ENCODE results near the gene KRT78. TPM values are rescaled to one million over a fixed set of nuclear protein-coding genes. Genes with fewer than 3 reads are reported as not detected.
"Not testable (repeated sequence)": the region's sequence is repeated elsewhere in the genome, so short reads cannot be mapped to it uniquely, and the experiment has no call there.

The KRT78 gene
- total RNA-seq, 1 experiment from 2014 or later: not detected

- H3K4me1 Mint-ChIP-seq: peaks cover 12% of the 10 kb centered on the region
- H3K36me3 Mint-ChIP-seq; H3K27me3 Mint-ChIP-seq (ENCODE audit: low read depth); H3K27ac Mint-ChIP-seq; H3K9me3 Mint-ChIP-seq; H3K4me3 Mint-ChIP-seq; ATAC-seq; DNase-seq (ENCODE audit: low spot score): not testable (repeated sequence)
- CTCF ChIA-PET: interaction anchor here (1.0 to 10.1 kb wide), 35 partner anchors 11 to 760 kb away, joined by 3 to 526 read pairs (median 8); partner anchors contain the start of genes KRT78, KRT8 and SPRYD3
- TF ChIP-seq SP1 (CRISPR knock-in tag; conservative IDR thresholded peaks at IDR 0.05): 0 out of 2 replicates have a peak, but pooled peaks have one; percentile 4
- POLR2A ChIA-PET: interaction anchor here (0.6 to 1.8 kb wide), 2 partner anchors 24 to 27 kb away, joined by 4 read pairs; partner anchors contain the start of gene KRT8
Observed at GRCh38 chr12:52880499-52880898, 31.7 kb upstream of the KRT78 start.

GRCh38 chr12:52879394-52880351, 30.9 kb upstream of the KRT78 start:
- Mint-ChIP-seq H3K27ac (0 out of 2 replicates have a peak overlapping the region, but pooled peaks have one; percentile 60), H3K9me3 (no peaks in the 10 kb centered on the region), H3K4me1 (peaks cover 14% of the 10 kb centered on the region), H3K36me3 (no peaks in the 10 kb centered on the region), H3K27me3 (ENCODE audit: low read depth) (peaks cover 12% of the 10 kb centered on the region), H3K4me3 (peak overlapping the region; percentile 74)
- ChIA-PET CTCF (interaction anchor here (0.6 to 10.1 kb wide), 118 partner anchors 10 to 759 kb away, joined by 3 to 526 read pairs (median 4); partner anchors contain the start of genes EIF4B, KRT72, KRT78 and KRT8), POLR2A (interaction anchor here (0.5 to 1.8 kb wide), 4 partner anchors 25 to 496 kb away, joined by 3 to 4 read pairs (median 4); partner anchors contain the start of gene KRT8)
- ATAC-seq (peak; percentile 80), DNase-seq (ENCODE audit: low spot score) (peak; percentile 86)
- TF ChIP-seq ETV6 (CRISPR knock-in tag; IDR thresholded peaks at IDR 0.05) (peak; percentile 36), FOXK1 (CRISPR knock-in tag; IDR thresholded peaks at IDR 0.05) (0 out of 2 replicates have a peak, but pooled peaks have one; percentile 19), ZNF121 (CRISPR knock-in tag; IDR thresholded peaks at IDR 0.05) (peak; percentile 38; the same call in 1 of the 2 replicates), ERG (CRISPR knock-in tag; IDR thresholded peaks at IDR 0.05) (no peak), RELA (CRISPR knock-in tag; IDR thresholded peaks at IDR 0.05; ENCODE audit: borderline replicate concordance) (no peak), ZMAT4 (CRISPR knock-in tag; IDR thresholded peaks at IDR 0.05) (no peak), ZNF423 (CRISPR knock-in tag; IDR thresholded peaks at IDR 0.05) (0 out of 2 replicates have a peak, but pooled peaks have one; percentile 13), E2F5 (CRISPR knock-in tag; IDR thresholded peaks at IDR 0.05) (0 out of 2 replicates have a peak, but pooled peaks have one; percentile 21), CBFB (CRISPR knock-in tag; IDR thresholded peaks at IDR 0.05; ENCODE audit: low read depth) (no peak), CTCF (IDR thresholded peaks at IDR 0.05) (peak; percentile 86), AR (CRISPR knock-in tag; IDR thresholded peaks at IDR 0.05) (no peak), TEAD4 (CRISPR knock-in tag; IDR thresholded peaks at IDR 0.05) (no peak), MAX (CRISPR knock-in tag; IDR thresholded peaks at IDR 0.05) (peak; percentile 59; the same call in 1 of the 2 replicates), TEAD1 (CRISPR knock-in tag; IDR thresholded peaks at IDR 0.05) (no peak), ZNF263 (CRISPR knock-in tag; IDR thresholded peaks at IDR 0.05; ENCODE audit: low read depth) (no peak), SP1 (CRISPR knock-in tag; conservative IDR thresholded peaks at IDR 0.05) (peak; percentile 2; the same call in 1 of the 2 replicates), HMGXB4 (CRISPR knock-in tag; IDR thresholded peaks at IDR 0.05) (peak; percentile 89)
- TF ChIP-seq, protein P1, sequence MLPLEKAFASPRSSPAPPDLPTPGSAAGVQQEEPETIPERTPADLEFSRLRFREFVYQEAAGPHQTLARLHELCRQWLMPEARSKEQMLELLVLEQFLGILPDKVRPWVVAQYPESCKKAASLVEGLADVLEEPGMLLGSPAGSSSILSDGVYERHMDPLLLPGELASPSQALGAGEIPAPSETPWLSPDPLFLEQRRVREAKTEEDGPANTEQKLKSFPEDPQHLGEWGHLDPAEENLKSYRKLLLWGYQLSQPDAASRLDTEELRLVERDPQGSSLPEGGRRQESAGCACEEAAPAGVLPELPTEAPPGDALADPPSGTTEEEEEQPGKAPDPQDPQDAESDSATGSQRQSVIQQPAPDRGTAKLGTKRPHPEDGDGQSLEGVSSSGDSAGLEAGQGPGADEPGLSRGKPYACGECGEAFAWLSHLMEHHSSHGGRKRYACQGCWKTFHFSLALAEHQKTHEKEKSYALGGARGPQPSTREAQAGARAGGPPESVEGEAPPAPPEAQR (CRISPR knock-in tag; IDR thresholded peaks at IDR 0.05): no peak
- TF ChIP-seq, protein P2, sequence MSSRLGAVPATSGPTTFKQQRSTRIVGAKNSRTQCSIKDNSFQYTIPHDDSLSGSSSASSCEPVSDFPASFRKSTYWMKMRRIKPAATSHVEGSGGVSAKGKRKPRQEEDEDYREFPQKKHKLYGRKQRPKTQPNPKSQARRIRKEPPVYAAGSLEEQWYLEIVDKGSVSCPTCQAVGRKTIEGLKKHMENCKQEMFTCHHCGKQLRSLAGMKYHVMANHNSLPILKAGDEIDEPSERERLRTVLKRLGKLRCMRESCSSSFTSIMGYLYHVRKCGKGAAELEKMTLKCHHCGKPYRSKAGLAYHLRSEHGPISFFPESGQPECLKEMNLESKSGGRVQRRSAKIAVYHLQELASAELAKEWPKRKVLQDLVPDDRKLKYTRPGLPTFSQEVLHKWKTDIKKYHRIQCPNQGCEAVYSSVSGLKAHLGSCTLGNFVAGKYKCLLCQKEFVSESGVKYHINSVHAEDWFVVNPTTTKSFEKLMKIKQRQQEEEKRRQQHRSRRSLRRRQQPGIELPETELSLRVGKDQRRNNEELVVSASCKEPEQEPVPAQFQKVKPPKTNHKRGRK (CRISPR knock-in tag; IDR thresholded peaks at IDR 0.05; ENCODE audit: borderline replicate concordance): no peak

Data from WTC11 (cell line).